CD8-positive, alpha-beta memory T cell (primary cell): Measurements from ENCODE around the gene IL33. TPM values are rescaled to one million over a fixed set of nuclear protein-coding genes. Genes with fewer than 3 reads are reported as not detected.

Source experiments
- CTCF ChIA-PET: fragments of 350-600 bp; sonication (Branson Sonifier 250); formaldehyde crosslinking; loops from one replicate; lab custom pipeline; 2021; ENCODE audit warnings: antibody characterized with exemption; lab: Charles Lee
- POLR2A ChIA-PET: fragments of 350-600 bp; sonication (Branson Sonifier 250); formaldehyde crosslinking; loops from one replicate; lab custom pipeline; 2021; ENCODE audit warnings: antibody characterized with exemption; lab: Charles Lee
- DNase-seq, 5 donors: peaks; one replicate each; pipeline versions ENCODE4 v3.0.0 to v3.0.0-alpha.2; 2020 to 2022; ENCODE audit warnings: mixed read lengths in 1 of 5
- H3K27ac ChIP-seq: one replicate; pipeline ENCODE4 v1.7.0; 2013; ENCODE audit warnings: low read depth, mild to moderate bottlenecking, low read length, moderate library complexity
- H3K27me3 ChIP-seq: 2 replicates; pipeline ENCODE4 v1.7.0; 2013; ENCODE audit warnings: low read length, mild to moderate bottlenecking; ENCODE audit not compliant: insufficient read depth, poor library complexity, severe bottlenecking
- H3K36me3 ChIP-seq: 2 replicates; pipeline ENCODE4 v1.7.0; 2013; ENCODE audit warnings: mild to moderate bottlenecking, low read length, moderate library complexity; ENCODE audit not compliant: insufficient read depth
- H3K4me1 ChIP-seq: 2 replicates; pipeline ENCODE4 v1.7.0; 2013; ENCODE audit warnings: mild to moderate bottlenecking, low read length, moderate library complexity; ENCODE audit not compliant: insufficient read depth
- H3K4me3 ChIP-seq: 2 replicates; pipeline ENCODE4 v1.7.0; 2013; ENCODE audit warnings: mild to moderate bottlenecking, low read length
- H3K9me3 ChIP-seq: 2 replicates; pipeline ENCODE4 v1.7.0; 2013; ENCODE audit warnings: mild to moderate bottlenecking, low read length
- H3K27ac Mint-ChIP-seq, 8 donors: one replicate each; pipeline ENCODE4 v1.8.0; 2020 to 2021; ENCODE audit warnings: mixed read lengths in 8 of 8, mild to moderate bottlenecking in 6 of 8, inconsistent platforms in 3 of 8, moderate library complexity in 3 of 8
- H3K27me3 Mint-ChIP-seq, 2 donors: one replicate each; pipeline ENCODE4 v1.8.0; 2020 to 2021; ENCODE audit warnings: mixed read lengths in 2 of 2, mild to moderate bottlenecking in 1 of 2, moderate library complexity in 1 of 2
- H3K36me3 Mint-ChIP-seq, 3 donors: one replicate each; pipeline ENCODE4 v1.8.0; 2020 to 2021; ENCODE audit warnings: mixed read lengths in 3 of 3, inconsistent platforms in 1 of 3, mild to moderate bottlenecking in 1 of 3
- H3K4me1 Mint-ChIP-seq, 3 donors: one replicate each; pipeline ENCODE4 v1.8.0; 2020 to 2021; ENCODE audit warnings: mixed read lengths in 3 of 3, inconsistent platforms in 1 of 3, mild to moderate bottlenecking in 1 of 3
- H3K4me3 Mint-ChIP-seq, 7 donors: one replicate each; pipeline ENCODE4 v1.8.0; 2020 to 2021; ENCODE audit warnings: mixed read lengths in 7 of 7, mild to moderate bottlenecking in 6 of 7, moderate library complexity in 4 of 7, inconsistent platforms in 2 of 7
- H3K9me3 Mint-ChIP-seq, 5 donors: one replicate each; pipeline ENCODE4 v1.8.0; 2020 to 2022; ENCODE audit warnings: mixed read lengths in 5 of 5, mild to moderate bottlenecking in 3 of 5, moderate library complexity in 2 of 5, inconsistent platforms in 1 of 5
- polyA plus RNA-seq: library from polyadenylated mRNA; unstranded; fragments of 300-500 nt; fragmentation: Illumina TruSeq; gene quantifications from one replicate; pipeline ENCODE4 v1.2.3, GENCODE V29; 2021
- total RNA-seq, 2 experiments: library from RNA; stranded (reverse); gene quantifications; one replicate each; pipeline ENCODE4 v1.2.3, GENCODE V29; 2021

Gene IL33
- total and polyA plus RNA-seq, 3 experiments from 2014 or later: not detected

- Histone ChIP-seq H3K27me3 (peaks cover 3% of the 10 kb centered on the region), H3K27ac (no peak overlapping the region), H3K9me3 (no peaks in the 10 kb centered on the region), H3K36me3 (no peaks in the 10 kb centered on the region), H3K4me3 (no peak overlapping the region), H3K4me1 (no peaks in the 10 kb centered on the region)
- H3K27ac Mint-ChIP-seq: no peak overlapping the region
- DNase-seq: no peak
- no peaks in the 10 kb centered on the region for H3K36me3 Mint-ChIP-seq
- peaks cover 9 to 52% of the 10 kb centered on the region in 2 donors for H3K27me3 Mint-ChIP-seq
- H3K4me3 Mint-ChIP-seq: no peak overlapping the region
- POLR2A ChIA-PET: no interaction called here
- H3K4me1 Mint-ChIP-seq: no peaks in the 10 kb centered on the region
- CTCF ChIA-PET: no interaction called here
- H3K9me3 Mint-ChIP-seq: peaks cover 0 to 11% (median 6%) of the 10 kb centered on the region in 5 donors
Measured at GRCh38 chr9:6200761-6201160, 14.8 kb upstream of the IL33 start.

- H3K36me3 ChIP-seq: no peaks in the 10 kb centered on the region
- POLR2A ChIA-PET: no interaction called here
- Mint-ChIP-seq H3K36me3 (no peaks in the 10 kb centered on the region), H3K9me3 (peaks cover 20 to 47% (median 45%) of the 10 kb centered on the region in 5 donors), H3K27ac (no peak overlapping the region), H3K4me1 (no peaks in the 10 kb centered on the region), H3K4me3 (no peak overlapping the region), H3K27me3 (peaks cover 0 to 14% of the 10 kb centered on the region in 2 donors)
- DNase-seq: no peak
- no peaks in the 10 kb centered on the region for H3K9me3 ChIP-seq
- H3K4me3 ChIP-seq: no peak overlapping the region
- CTCF ChIA-PET: no interaction called here
- H3K4me1 ChIP-seq: no peaks in the 10 kb centered on the region
- no peaks in the 10 kb centered on the region for H3K27me3 ChIP-seq
- no peak overlapping the region for H3K27ac ChIP-seq
Measured at GRCh38 chr9:6209966-6210365, 5.6 kb upstream of the IL33 start.

GRCh38 chr9:6212722-6213375 lies 2.8 kb upstream of the IL33 start:
- H3K27ac Mint-ChIP-seq: no peak overlapping the region
- peaks cover 7 to 31% of the 10 kb centered on the region in 2 donors for H3K27me3 Mint-ChIP-seq

GRCh38 chr9:6214434-6214833 lies 1.2 kb upstream of the IL33 start:
- Histone ChIP-seq H3K27ac (no peak overlapping the region), H3K27me3 (no peaks in the 10 kb centered on the region), H3K36me3 (no peaks in the 10 kb centered on the region), H3K9me3 (no peaks in the 10 kb centered on the region), H3K4me1 (no peaks in the 10 kb centered on the region), H3K4me3 (no peak overlapping the region)
- ChIA-PET POLR2A (no interaction called here), CTCF (no interaction called here)
- Mint-ChIP-seq H3K27ac (no peak overlapping the region), H3K9me3 (peaks cover 7 to 18% (median 14%) of the 10 kb centered on the region in 5 donors), H3K4me3 (no peak overlapping the region), H3K4me1 (no peaks in the 10 kb centered on the region), H3K27me3 (peaks cover 9 to 34% of the 10 kb centered on the region in 2 donors), H3K36me3 (no peaks in the 10 kb centered on the region)
- DNase-seq: no peak

More at GRCh38 chr9:6212722-6213375, 2.8 kb upstream of the IL33 start:
- no peaks in the 10 kb centered on the region for H3K27me3 ChIP-seq
- ChIA-PET POLR2A (no interaction called here), CTCF (no interaction called here)
- no peak overlapping the region for H3K27ac ChIP-seq
- no peaks in the 10 kb centered on the region for H3K36me3 ChIP-seq
- H3K4me1 ChIP-seq: no peaks in the 10 kb centered on the region
- H3K36me3 Mint-ChIP-seq: no peaks in the 10 kb centered on the region
- no peak overlapping the region for H3K4me3 ChIP-seq
- peaks cover 16 to 31% (median 28%) of the 10 kb centered on the region in 5 donors for H3K9me3 Mint-ChIP-seq
- no peaks in the 10 kb centered on the region for H3K9me3 ChIP-seq
- no peak overlapping the region for H3K4me3 Mint-ChIP-seq
- DNase-seq: no peak
- no peaks in the 10 kb centered on the region for H3K4me1 Mint-ChIP-seq

- Mint-ChIP-seq H3K27me3 (peaks cover 9 to 34% of the 10 kb centered on the region in 2 donors), H3K36me3 (no peaks in the 10 kb centered on the region), H3K9me3 (peaks cover 5 to 16% (median 11%) of the 10 kb centered on the region in 5 donors), H3K27ac (no peak overlapping the region), H3K4me3 (no peak overlapping the region), H3K4me1 (no peaks in the 10 kb centered on the region)
- H3K36me3 ChIP-seq: no peaks in the 10 kb centered on the region
- H3K9me3 ChIP-seq: no peaks in the 10 kb centered on the region
- H3K27ac ChIP-seq: no peak overlapping the region
- H3K27me3 ChIP-seq: no peaks in the 10 kb centered on the region
- no peaks in the 10 kb centered on the region for H3K4me1 ChIP-seq
- DNase-seq: no peak
- ChIA-PET CTCF (no interaction called here), POLR2A (no interaction called here)
- H3K4me3 ChIP-seq: no peak overlapping the region
Measured at GRCh38 chr9:6214903-6215302, 704 bp upstream of the IL33 start.

- no peak for DNase-seq
- CTCF ChIA-PET: no interaction called here
- H3K4me1 Mint-ChIP-seq: no peaks in the 10 kb centered on the region
- H3K27ac ChIP-seq: no peak overlapping the region
- H3K4me3 Mint-ChIP-seq: no peak overlapping the region
- no peak overlapping the region for H3K27ac Mint-ChIP-seq
- no peaks in the 10 kb centered on the region for H3K9me3 ChIP-seq
- POLR2A ChIA-PET: no interaction called here
- no peaks in the 10 kb centered on the region for H3K27me3 ChIP-seq
- H3K36me3 ChIP-seq: no peaks in the 10 kb centered on the region
- no peaks in the 10 kb centered on the region for H3K36me3 Mint-ChIP-seq
- H3K9me3 Mint-ChIP-seq: peaks cover 0 to 6% (median 3%) of the 10 kb centered on the region in 5 donors
- H3K27me3 Mint-ChIP-seq: peaks cover 9 to 38% of the 10 kb centered on the region in 2 donors
- no peak overlapping the region for H3K4me3 ChIP-seq
- no peaks in the 10 kb centered on the region for H3K4me1 ChIP-seq
Measured at GRCh38 chr9:6216002-6216401, 395 bp downstream of the IL33 start.

GRCh38 chr9:6216951-6217350 lies 1.3 kb downstream of the IL33 start:
- Histone ChIP-seq H3K4me3 (no peak overlapping the region), H3K4me1 (no peaks in the 10 kb centered on the region), H3K27me3 (no peaks in the 10 kb centered on the region), H3K36me3 (no peaks in the 10 kb centered on the region), H3K9me3 (no peaks in the 10 kb centered on the region), H3K27ac (no peak overlapping the region)
- Mint-ChIP-seq H3K27me3 (peaks cover 9 to 38% of the 10 kb centered on the region in 2 donors), H3K4me1 (no peaks in the 10 kb centered on the region), H3K27ac (no peak overlapping the region), H3K36me3 (no peaks in the 10 kb centered on the region), H3K9me3 (peaks cover 0 to 6% (median 2%) of the 10 kb centered on the region in 5 donors), H3K4me3 (no peak overlapping the region)
- ChIA-PET CTCF (no interaction called here), POLR2A (no interaction called here)
- no peak for DNase-seq

GRCh38 chr9:6218099-6218502 lies 2.5 kb downstream of the IL33 start:
- no peaks in the 10 kb centered on the region for H3K9me3 ChIP-seq
- H3K27ac ChIP-seq: no peak overlapping the region
- no peak overlapping the region for H3K4me3 Mint-ChIP-seq
- H3K27me3 ChIP-seq: no peaks in the 10 kb centered on the region
- no peaks in the 10 kb centered on the region for H3K4me1 ChIP-seq
- peaks cover 0 to 2% (median 0%) of the 10 kb centered on the region in 5 donors for H3K9me3 Mint-ChIP-seq
- no peaks in the 10 kb centered on the region for H3K36me3 Mint-ChIP-seq
- H3K27ac Mint-ChIP-seq: no peak overlapping the region
- peaks cover 9 to 29% of the 10 kb centered on the region in 2 donors for H3K27me3 Mint-ChIP-seq
- ChIA-PET POLR2A (no interaction called here), CTCF (no interaction called here)
- H3K4me3 ChIP-seq: no peak overlapping the region
- no peak for DNase-seq
- no peaks in the 10 kb centered on the region for H3K36me3 ChIP-seq
- H3K4me1 Mint-ChIP-seq: no peaks in the 10 kb centered on the region
